Astrocyte of the hippocampus (primary cell): ENCODE measurements around the gene CDK10.

Source experiments
- DNase-seq: peaks from one replicate; pipeline ENCODE4 v3.0.0; 2011; ENCODE audit warnings: low read depth, low spot score

Gene CDK10

GRCh38 chr16:89733322-89733721 lies 46.8 kb downstream of the CDK10 start:
- no peak for DNase-seq

GRCh38 chr16:89733792-89734191 lies 47.3 kb downstream of the CDK10 start:
- no peak for DNase-seq

- no peak for DNase-seq
These were observed 50.1 kb downstream of the CDK10 start for GRCh38 chr16:89736554-89736953.

GRCh38 chr16:89737341-89738071 lies 51.0 kb downstream of the CDK10 start:
- no peak for DNase-seq

GRCh38 chr16:89738072-89738377 lies 51.5 kb downstream of the CDK10 start:
- DNase-seq: no peak

GRCh38 chr16:89738538-89739317 lies 52.2 kb downstream of the CDK10 start:
- DNase-seq: no peak

GRCh38 chr16:89739383-89739782 lies 52.9 kb downstream of the CDK10 start:
- DNase-seq: no peak

GRCh38 chr16:89741342-89742014 lies 55.0 kb downstream of the CDK10 start:
- DNase-seq: no peak

- peak; percentile 19 for DNase-seq
These were observed 56.5 kb downstream of the CDK10 start for GRCh38 chr16:89742948-89743347.

- DNase-seq: no peak
These were observed 58.3 kb downstream of the CDK10 start for GRCh38 chr16:89744813-89745212.
